HG03139 (cell line): Measurements from ENCODE around the gene AUTS2.
"Not testable (repeated sequence)": the region's sequence is repeated elsewhere in the genome, so short reads cannot be mapped to it uniquely, and the experiment has no call there.

ENCODE experiments used
- ATAC-seq: cut with Tn5 transposase; IDR thresholded peaks from one replicate; pipeline ENCODE4 v1.9.1; 2021; ENCODE audit not compliant: unreplicated experiment

AUTS2 gene

GRCh38 chr7:70711452-70711851, 1113.2 kb downstream of the AUTS2 start:
- no peak for ATAC-seq

- ATAC-seq: no peak
Measured at GRCh38 chr7:70712942-70713341, 1114.7 kb downstream of the AUTS2 start.

GRCh38 chr7:70714506-70715038, 1116.3 kb downstream of the AUTS2 start:
- ATAC-seq: no peak

- ATAC-seq: no peak
Measured at GRCh38 chr7:70717553-70718329, 1119.5 kb downstream of the AUTS2 start.

- ATAC-seq: no peak
Measured at GRCh38 chr7:70719125-70719524, 1120.8 kb downstream of the AUTS2 start.

GRCh38 chr7:70720191-70720873, 1122.1 kb downstream of the AUTS2 start:
- ATAC-seq: no peak

GRCh38 chr7:70721500-70721899, 1123.2 kb downstream of the AUTS2 start:
- no peak for ATAC-seq

GRCh38 chr7:70723339-70723738, 1125.1 kb downstream of the AUTS2 start:
- ATAC-seq: no peak

- ATAC-seq: no peak
Measured at GRCh38 chr7:70725448-70725847, 1127.2 kb downstream of the AUTS2 start.

GRCh38 chr7:70726294-70726693, 1128.0 kb downstream of the AUTS2 start:
- no peak for ATAC-seq

- no peak for ATAC-seq
Measured at GRCh38 chr7:70726951-70727378, 1128.7 kb downstream of the AUTS2 start.

GRCh38 chr7:70727861-70728260, 1129.6 kb downstream of the AUTS2 start:
- no peak for ATAC-seq

GRCh38 chr7:70728872-70729552, 1130.7 kb downstream of the AUTS2 start:
- ATAC-seq: no peak

- not testable (repeated sequence) for ATAC-seq
Measured at GRCh38 chr7:70729553-70730157, 1131.4 kb downstream of the AUTS2 start.

GRCh38 chr7:70730451-70731110, 1132.3 kb downstream of the AUTS2 start:
- no peak for ATAC-seq

GRCh38 chr7:70733090-70733489, 1134.8 kb downstream of the AUTS2 start:
- ATAC-seq: no peak

GRCh38 chr7:70734411-70734810, 1136.1 kb downstream of the AUTS2 start:
- no peak for ATAC-seq

GRCh38 chr7:70735313-70735712, 1137.0 kb downstream of the AUTS2 start:
- no peak for ATAC-seq

GRCh38 chr7:70736715-70737460, 1138.6 kb downstream of the AUTS2 start:
- no peak for ATAC-seq
